HFF-Myc (cell line): ENCODE data around the gene PC.

Experiments used
- DNase-seq: peaks from one replicate; pipeline ENCODE4 v3.0.0-alpha.2; 2011; ENCODE audit warnings: low read depth; ENCODE audit errors: extremely low read depth
- H3K4me3 ChIP-seq: replicated peaks from 2 replicates; pipeline ENCODE4 v1.5.1; 2011; ENCODE audit warnings: low read depth, mild to moderate bottlenecking, control low read depth, low read length
- CTCF ChIP-seq: IDR thresholded peaks from 2 replicates; pipeline ENCODE4 v1.5.1; 2012; ENCODE audit warnings: mild to moderate bottlenecking, low read depth, low read length, control low read depth; ENCODE audit errors: missing control alignments

Gene PC

GRCh38 chr11:66857234-66857926 lies 100.8 kb downstream of the PC start:
- DNase-seq, result no peak
- H3K4me3 ChIP-seq, result peak overlapping the region; percentile 75
- no peak for TF ChIP-seq CTCF

GRCh38 chr11:66856496-66857233 lies 101.5 kb downstream of the PC start, which contains the start of gene LRFN4:
Gene LRFN4, plus strand, starts transcription at chr11:66857064. Its CDS starts 681 bp downstream, at chr11:66857745.
- DNase-seq, result no peak
- no peak for TF ChIP-seq CTCF

GRCh38 chr11:66855574-66856495 lies 102.3 kb downstream of the PC start:
- TF ChIP-seq CTCF, result no peak
- H3K4me3 ChIP-seq, result peak overlapping the region; percentile 75
- DNase-seq, result peak; percentile 63

More at GRCh38 chr11:66856496-66857233, 101.5 kb downstream of the PC start, which contains the start of gene LRFN4:
- peak within 1 kb of the TSS; percentile 75 for H3K4me3 ChIP-seq

- H3K4me3 ChIP-seq, result no peak overlapping the region
- no peak for DNase-seq
- TF ChIP-seq CTCF, result no peak
Measured at GRCh38 chr11:66854729-66855211, 103.4 kb downstream of the PC start.

- no peak for TF ChIP-seq CTCF
- no peak overlapping the region for H3K4me3 ChIP-seq
- DNase-seq, result no peak
Measured at GRCh38 chr11:66854231-66854661, 103.9 kb downstream of the PC start.

- no peak overlapping the region for H3K4me3 ChIP-seq
- TF ChIP-seq CTCF, result no peak
- no peak for DNase-seq
Measured at GRCh38 chr11:66853242-66854229, 104.6 kb downstream of the PC start.
